ENCODE measurements around the gene SYNE3. TPM values are rescaled to one million over a fixed set of nuclear protein-coding genes. Genes with fewer than 3 reads are reported as not detected.

The SYNE3 gene
- total and polyA plus RNA-seq, 2 of the 8 experiments (the other 6 are each of a cell fraction or from before 2014, with no cell fraction given) = under 0.01 TPM; not detected in 1

GRCh38 chr14:95467232-95467631, 49.2 kb downstream of the SYNE3 start:
- Histone ChIP-seq H3K9me3 (ENCODE audit: insufficient read depth in 2 of 2, low read depth in 1 of 2, low read length in 1 of 2) (no peaks in the 10 kb centered on the region), H4K91ac (replicated peaks; ENCODE audit: insufficient read length, low read length) (no peak overlapping the region), H2BK12ac (ENCODE audit: low read depth, low read length) (no peak overlapping the region), H3K79me2 (ENCODE audit: control insufficient read depth in 1 of 2, insufficient read depth in 2 of 2, low read length in 2 of 2) (no peaks in the 10 kb centered on the region), H3K14ac (ENCODE audit: insufficient read length) (no peak overlapping the region), H3K4me1 (replicated peaks in 1 of 4; ENCODE audit: control insufficient read depth in 3 of 4, insufficient read depth in 4 of 4, low read length in 3 of 4) (no peaks in the 10 kb centered on the region), H4K5ac (ENCODE audit: insufficient read length, low read depth, low read length) (no peak overlapping the region), H2BK5ac (ENCODE audit: low read depth, low read length) (no peak overlapping the region), H3K36me3 (ENCODE audit: control insufficient read depth in 2 of 4, insufficient read depth in 4 of 4, low read length in 3 of 4) (no peaks in the 10 kb centered on the region), H4K20me1 (replicated peaks in 1 of 2; ENCODE audit: control insufficient read depth in 1 of 2, insufficient read depth in 2 of 2, low read length in 2 of 2) (no peaks in the 10 kb centered on the region), H2AK5ac (ENCODE audit: low read depth, low read length) (no peak overlapping the region), H2BK20ac (ENCODE audit: low read length) (no peak overlapping the region), H2AFZ (ENCODE audit: low read length) (no peak overlapping the region), H3K4me2 (ENCODE audit: insufficient read depth in 1 of 2, low read depth in 2 of 2, low read length in 2 of 2) (no peak overlapping the region), H3K27ac (ENCODE audit: low read depth, low read length) (no peak overlapping the region), H3K4me3 (ENCODE audit: extremely low read depth in 1 of 4, insufficient read depth in 2 of 4, low read depth in 3 of 4, low read length in 4 of 4) (no peak overlapping the region), H3K27me3 (replicated peaks in 1 of 4; ENCODE audit: control insufficient read depth in 3 of 4, extremely low read depth in 1 of 4, insufficient read depth in 3 of 4, low read length in 3 of 4) (no peaks in the 10 kb centered on the region), H3K79me1 (ENCODE audit: low read depth, low read length) (no peaks in the 10 kb centered on the region; the same call in 1 of the 2 replicates), H2BK15ac (ENCODE audit: low read length) (no peak overlapping the region), H3K9ac (replicated peaks in 1 of 4; ENCODE audit: extremely low read depth in 1 of 4, low read depth in 3 of 4, low read length in 3 of 4) (no peak overlapping the region), H2BK120ac (replicated peaks; ENCODE audit: low read depth, low read length) (no peak overlapping the region), H3K56ac (replicated peaks; ENCODE audit: insufficient read length, low read depth, low read length) (no peak overlapping the region), H3K18ac (ENCODE audit: extremely low read depth, low read length) (no peak overlapping the region), H3K23ac (ENCODE audit: insufficient read length) (no peak overlapping the region), H4K8ac (ENCODE audit: extremely low read depth, insufficient read depth, low read length) (no peak overlapping the region), H3K4ac (replicated peaks; ENCODE audit: insufficient read length, low read depth, low read length) (no peak overlapping the region), H3K23me2 (ENCODE audit: low read depth, low read length) (peaks cover 8% of the 10 kb centered on the region; the same call in 1 of the 2 replicates)
- POLR2A ChIA-PET (ENCODE audit: partially characterized antibody) = no interaction called here
- CTCF ChIA-PET (ENCODE audit: partially characterized antibody) = interaction anchor here (0.6 to 10.5 kb wide), 3 partner anchors 18 to 161 kb away, joined by 3 to 129 read pairs (median 12); no protein-coding TSS in a partner anchor
- WGBS, 2 experiments (ENCODE audit: extremely low coverage in 1 of 2, insufficient coverage in 1 of 2, insufficient read length in 1 of 2, insufficient replicate concordance in 2 of 2, low coverage in 1 of 2, low lambda C conversion rate in 2 of 2, missing lambda C conversion rate in 1 of 2) = 89% methylated on average over 6 of the region's 6 CpGs; no CpG with 5 or more reads in 1 of the 2 experiments
- DNase-seq (ENCODE audit: low read depth in 1 of 2, low spot score in 2 of 2) = no peak
- FAIRE-seq = no peak
- no peak for TF ChIP-seq ASH2L (IDR thresholded peaks at IDR 0.05; ENCODE audit: low read length)
- TF ChIP-seq PHF8 (conservative IDR thresholded peaks at IDR 0.05; ENCODE audit: low read depth, low read length) = no peak

Measured in H1 (cell line).